SK-N-SH (cell line): Measurements from ENCODE around the gene CYP26A1.

ENCODE experiments used
- CTCF ChIP-seq: fragments of 200-600 bp; sonication (generic); IDR thresholded peaks from 2 replicates; pipeline ENCODE4 v1.6.1; 2017; ENCODE audit warnings: antibody characterized with exemption, mild to moderate bottlenecking, moderate library complexity
- EP300 ChIP-seq, 2 experiments: IDR thresholded peaks; 2 replicates each; pipeline versions ENCODE4 v1.4.0 to v1.6.1; 2012; ENCODE audit warnings: borderline replicate concordance in 1 of 2, low read depth in 1 of 2, low read length in 1 of 2
- MXI1 ChIP-seq: IDR thresholded peaks from 2 replicates; pipeline ENCODE4 v1.6.1; 2012; ENCODE audit warnings: mild to moderate bottlenecking, low read depth, low read length, improper control_type of control experiment
- SIN3A ChIP-seq: IDR thresholded peaks from 2 replicates; pipeline ENCODE4 v1.6.1; 2012; ENCODE audit warnings: low read depth, mild to moderate bottlenecking, low read length, moderate library complexity, borderline replicate concordance
- TCF12 ChIP-seq: IDR thresholded peaks from 2 replicates; pipeline ENCODE4 v1.4.0; 2012

- TF ChIP-seq TCF12 (no peak), SIN3A (no peak), EP300 (IDR thresholded peaks at IDR 0.05; ENCODE audit: borderline replicate concordance in 1 of 2, low read depth in 1 of 2, low read length in 1 of 2) (no peak), CTCF (no peak), MXI1 (no peak)
Measured at GRCh38 chr10:93095225-93095624, 21.5 kb downstream of the CYP26A1 start.
